OCI-LY7 (cell line): ENCODE measurements around the gene KRT17. TPM values are rescaled to one million over a fixed set of nuclear protein-coding genes. Genes with fewer than 3 reads are reported as not detected.
"Not testable (repeated sequence)": the region's sequence is repeated elsewhere in the genome, so short reads cannot be mapped to it uniquely, and the experiment has no call there.

Experiments used
- BruUV-seq: library from RNA; stranded (reverse); fragments of 400-500 nt; replicated peaks from 2 replicates; lab custom pipeline; 2021; lab: Mats Ljungman, UMichigan
- CTCF ChIA-PET: fragments of 300-600 bp; sonication (Branson Sonifier 250); formaldehyde crosslinking; loops from one replicate; lab custom pipeline; 2022; ENCODE audit warnings: antibody characterized with exemption; ENCODE audit not compliant: unreplicated experiment; lab: Charles Lee
- POLR2A ChIA-PET: fragments of 300-600 bp; sonication (Branson Sonifier 250); formaldehyde crosslinking; loops from one replicate; lab custom pipeline; 2022; ENCODE audit warnings: antibody characterized with exemption; lab: Charles Lee
- DNase-seq: peaks from one replicate; pipeline ENCODE4 v3.0.0-alpha.2; 2015; ENCODE audit warnings: low spot score
- H2AFZ ChIP-seq: fragments of 200-600 bp; sonication (generic), shearing (Covaris generic); 2 replicates; pipeline ENCODE4 v1.6.1; 2014; ENCODE audit warnings: mild to moderate bottlenecking, antibody characterized with exemption, low read length, moderate library complexity
- H3K27ac ChIP-seq: fragments of 200-600 bp; sonication (generic); 2 replicates; pipeline ENCODE4 v1.5.1; 2014; ENCODE audit warnings: mixed run types, low read depth, mild to moderate bottlenecking, moderate library complexity, low read length, inconsistent platforms; ENCODE audit not compliant: poor library complexity, severe bottlenecking
- H3K36me3 ChIP-seq: fragments of 200-600 bp; sonication (generic); 2 replicates; pipeline ENCODE4 v1.6.1; 2014; ENCODE audit warnings: mild to moderate bottlenecking, antibody characterized with exemption, low read length, moderate library complexity, mixed read lengths; ENCODE audit not compliant: insufficient read depth
- H3K4me1 ChIP-seq: fragments of 200-600 bp; sonication (generic); 2 replicates; pipeline ENCODE4 v1.5.1; 2014; ENCODE audit warnings: mild to moderate bottlenecking, low read length; ENCODE audit not compliant: insufficient read depth, poor library complexity, severe bottlenecking
- H3K4me2 ChIP-seq: fragments of 200-600 bp; sonication (generic); 2 replicates; pipeline ENCODE4 v1.6.1; 2014; ENCODE audit warnings: mild to moderate bottlenecking, low read length
- H3K4me3 ChIP-seq: fragments of 200-600 bp; sonication (generic); 2 replicates; pipeline ENCODE4 v1.5.1; 2014; ENCODE audit warnings: mild to moderate bottlenecking, low read depth, low read length; ENCODE audit not compliant: poor library complexity, severe bottlenecking
- H3K79me2 ChIP-seq: fragments of 200-600 bp; sonication (generic); 2 replicates; pipeline ENCODE4 v1.6.1; 2016; ENCODE audit warnings: low read depth, mild to moderate bottlenecking, low read length, moderate library complexity, mixed read lengths; ENCODE audit not compliant: insufficient read depth
- H3K9me2 ChIP-seq: fragments of 200-600 bp; sonication (generic); 2 replicates; pipeline ENCODE4 v1.6.1; 2016; ENCODE audit warnings: mild to moderate bottlenecking, low read length, mixed read lengths; ENCODE audit not compliant: insufficient read depth
- H3K9me3 ChIP-seq: fragments of 200-600 bp; sonication (generic); 2 replicates; pipeline ENCODE4 v1.6.1; 2014; ENCODE audit warnings: mild to moderate bottlenecking, mixed run types, low read length, mixed read lengths
- H4K20me1 ChIP-seq: fragments of 200-600 bp; sonication (generic); 2 replicates; pipeline ENCODE4 v1.6.1; 2014; ENCODE audit warnings: mild to moderate bottlenecking, antibody characterized with exemption, low read length, moderate library complexity, mixed read lengths; ENCODE audit not compliant: insufficient read depth
- EZH2phosphoT487 ChIP-seq: fragments of 200-600 bp; sonication (generic); IDR thresholded peaks from 2 replicates; pipeline ENCODE4 v1.6.1; 2018; ENCODE audit warnings: low read depth, borderline replicate concordance, mild to moderate bottlenecking, mixed run types, antibody characterized with exemption, low read length, moderate library complexity, mixed read lengths
- intact Hi-C: fragments of 100-400 bp; cut with micrococcal nuclease; formaldehyde crosslinking; loops from one replicate; pipeline ENCODE4 v1.10.0; 2022; ENCODE audit not compliant: unreplicated experiment
- total RNA-seq, 2 experiments: library from RNA; depleted of rRNA in 1 of 2; stranded (reverse); fragments of >200 nt in 1 of 2; shearing (Covaris generic) in 1 of 2; gene quantifications; 2 replicates each; pipeline ENCODE4 v1.2.3, GENCODE V29; 2014 to 2022
- TF ChIP-seq, protein P1 (sequence below): fragments of 200-600 bp; sonication (generic); conservative IDR thresholded peaks from 2 replicates; pipeline ENCODE4 v1.5.1; 2014; ENCODE audit warnings: mild to moderate bottlenecking, antibody characterized with exemption, low read length, moderate library complexity, mixed read lengths

Gene KRT17
- total RNA-seq, 2 experiments from 2014 or later = 2.1 TPM; not detected in 1

DNA sequence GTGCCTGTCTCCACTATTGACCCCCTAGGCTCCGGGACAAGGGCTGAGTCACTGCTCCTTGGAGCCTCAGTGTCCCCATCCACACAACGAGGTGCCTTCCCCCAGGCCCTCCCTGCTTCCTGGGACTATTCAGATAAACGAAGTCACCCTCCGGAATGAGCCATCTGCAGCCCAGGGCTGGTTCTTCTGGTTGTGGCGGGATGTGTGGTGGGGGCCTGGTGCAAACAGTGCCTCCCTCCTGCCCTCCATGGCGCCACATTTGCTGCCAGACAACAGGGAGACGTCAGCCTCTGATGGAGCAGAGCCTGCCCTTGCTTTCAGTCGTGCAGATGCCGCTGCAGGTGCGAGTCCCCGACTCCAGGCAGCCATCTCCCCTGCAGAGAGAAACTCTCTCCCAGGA, 6.7 kb downstream of the KRT17 start:
- intact Hi-C loops = no loop called here
- TF ChIP-seq EZH2phosphoT487 = no peak
- TF ChIP-seq, protein P1, sequence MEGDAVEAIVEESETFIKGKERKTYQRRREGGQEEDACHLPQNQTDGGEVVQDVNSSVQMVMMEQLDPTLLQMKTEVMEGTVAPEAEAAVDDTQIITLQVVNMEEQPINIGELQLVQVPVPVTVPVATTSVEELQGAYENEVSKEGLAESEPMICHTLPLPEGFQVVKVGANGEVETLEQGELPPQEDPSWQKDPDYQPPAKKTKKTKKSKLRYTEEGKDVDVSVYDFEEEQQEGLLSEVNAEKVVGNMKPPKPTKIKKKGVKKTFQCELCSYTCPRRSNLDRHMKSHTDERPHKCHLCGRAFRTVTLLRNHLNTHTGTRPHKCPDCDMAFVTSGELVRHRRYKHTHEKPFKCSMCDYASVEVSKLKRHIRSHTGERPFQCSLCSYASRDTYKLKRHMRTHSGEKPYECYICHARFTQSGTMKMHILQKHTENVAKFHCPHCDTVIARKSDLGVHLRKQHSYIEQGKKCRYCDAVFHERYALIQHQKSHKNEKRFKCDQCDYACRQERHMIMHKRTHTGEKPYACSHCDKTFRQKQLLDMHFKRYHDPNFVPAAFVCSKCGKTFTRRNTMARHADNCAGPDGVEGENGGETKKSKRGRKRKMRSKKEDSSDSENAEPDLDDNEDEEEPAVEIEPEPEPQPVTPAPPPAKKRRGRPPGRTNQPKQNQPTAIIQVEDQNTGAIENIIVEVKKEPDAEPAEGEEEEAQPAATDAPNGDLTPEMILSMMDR = no peak
- H3K27ac ChIP-seq = no peak overlapping the region
- no peaks in the 10 kb centered on the region for H4K20me1 ChIP-seq
- no peak overlapping the region for H3K4me3 ChIP-seq
- no peaks in the 10 kb centered on the region for H3K9me2 ChIP-seq
- no peak overlapping the region for H3K4me2 ChIP-seq
- POLR2A ChIA-PET = no interaction called here
- BruUV-seq = no TSS peak
- no peaks in the 10 kb centered on the region for H3K9me3 ChIP-seq
- CTCF ChIA-PET = no interaction called here
- H3K36me3 ChIP-seq = no peaks in the 10 kb centered on the region
- no peaks in the 10 kb centered on the region for H3K79me2 ChIP-seq
- no peak for DNase-seq
- no peaks in the 10 kb centered on the region for H3K4me1 ChIP-seq
- no peak overlapping the region for H2AFZ ChIP-seq

DNA sequence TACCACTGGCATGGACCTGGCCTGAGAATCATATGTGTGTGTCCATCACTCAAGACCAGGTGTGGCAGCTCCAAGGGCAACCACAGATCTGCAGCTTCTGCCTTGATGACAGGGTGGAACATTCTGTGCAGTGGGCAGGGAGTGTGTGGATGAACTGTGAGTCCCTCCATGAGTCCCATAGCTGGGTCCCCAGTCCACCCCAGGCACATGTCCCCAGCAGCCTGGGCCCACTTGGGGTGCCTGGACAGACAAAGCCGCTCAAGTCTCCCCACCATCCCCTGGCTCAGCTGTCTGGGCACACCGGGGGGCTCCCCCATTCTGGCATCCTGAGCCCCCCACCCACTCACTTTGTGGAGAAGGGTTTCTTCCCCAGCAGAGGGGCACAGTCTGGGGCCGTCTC, 7.2 kb downstream of the KRT17 start:
- Histone ChIP-seq H3K4me2 (no peak overlapping the region), H3K4me3 (no peak overlapping the region), H3K27ac (no peak overlapping the region), H4K20me1 (no peaks in the 10 kb centered on the region), H3K9me2 (no peaks in the 10 kb centered on the region), H3K79me2 (no peaks in the 10 kb centered on the region), H3K9me3 (no peaks in the 10 kb centered on the region), H2AFZ (no peak overlapping the region), H3K4me1 (no peaks in the 10 kb centered on the region), H3K36me3 (no peaks in the 10 kb centered on the region)
- CTCF ChIA-PET = no interaction called here
- no peak for TF ChIP-seq EZH2phosphoT487
- TF ChIP-seq, protein P1 = no peak
- POLR2A ChIA-PET = no interaction called here
- no peak for DNase-seq
- intact Hi-C loops = no loop called here
- BruUV-seq = no TSS peak

DNA sequence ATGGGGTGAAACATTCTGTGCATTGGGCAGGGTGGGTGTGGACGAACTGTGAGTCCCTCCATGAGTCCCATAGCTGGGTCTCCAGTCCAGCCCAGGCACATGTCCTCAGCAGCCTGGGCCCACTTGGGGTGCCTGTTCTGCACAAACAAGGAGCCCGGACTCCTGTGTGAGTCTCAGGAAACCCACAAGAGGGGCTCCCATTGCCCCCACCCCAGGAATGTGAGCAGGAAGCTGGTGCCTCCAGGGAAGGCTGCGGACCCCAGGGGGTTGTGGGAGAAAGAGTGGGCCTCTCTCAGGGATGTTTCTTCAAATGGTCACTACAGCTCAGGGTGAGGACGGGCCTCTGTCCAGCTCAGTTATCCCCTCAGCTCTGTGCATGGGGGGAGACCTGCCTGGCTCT, 7.9 kb downstream of the KRT17 start:
- H3K36me3 ChIP-seq, H2AFZ ChIP-seq, H3K4me3 ChIP-seq, H3K4me1 ChIP-seq, H4K20me1 ChIP-seq, BruUV-seq, H3K4me2 ChIP-seq, H3K27ac ChIP-seq, CTCF ChIA-PET, DNase-seq, POLR2A ChIA-PET, H3K9me2 ChIP-seq, H3K9me3 ChIP-seq, intact Hi-C loops, H3K79me2 ChIP-seq: not testable (repeated sequence)
